NCI-H2107 (cell line): ENCODE data around the gene PTCD3.
A peak's percentile ranks its signal among the peaks of the same experiment; 100 is the strongest.

Experiments used
- DNase-seq: peaks from one replicate; lab custom pipeline; 2025; lab: John Stamatoyannopoulos, UW

The PTCD3 gene

GRCh38 chr2:86081724-86082123 is 24.3 kb upstream of the PTCD3 start:
- DNase-seq: no peak

- DNase-seq: no peak
Measured at GRCh38 chr2:86082756-86083155, 23.3 kb upstream of the PTCD3 start.

GRCh38 chr2:86087936-86088850 is 17.8 kb upstream of the PTCD3 start:
- DNase-seq: no peak

GRCh38 chr2:86094229-86094628 is 11.8 kb upstream of the PTCD3 start:
- no peak for DNase-seq

GRCh38 chr2:86097114-86097896 is 8.7 kb upstream of the PTCD3 start:
- no peak for DNase-seq

- no peak for DNase-seq
Measured at GRCh38 chr2:86097913-86098312, 8.1 kb upstream of the PTCD3 start.

- DNase-seq: no peak
Measured at GRCh38 chr2:86102157-86102556, 3.9 kb upstream of the PTCD3 start.

- DNase-seq: peak; percentile 71
Measured at GRCh38 chr2:86105252-86105968, 625 bp upstream of the PTCD3 start, which contains the start of gene POLR1A. POLR1A (minus strand) TSS chr2:86105886; CDS start chr2:86105776, 110 bp downstream.

GRCh38 chr2:86107031-86107430 is 996 bp downstream of the PTCD3 start:
- no peak for DNase-seq

GRCh38 chr2:86118130-86118529 is 12.1 kb downstream of the PTCD3 start:
- no peak for DNase-seq

- no peak for DNase-seq
Measured at GRCh38 chr2:86123328-86123925, 17.4 kb downstream of the PTCD3 start.

- no peak for DNase-seq
Measured at GRCh38 chr2:86124683-86125082, 18.6 kb downstream of the PTCD3 start.

GRCh38 chr2:86134709-86135108 is 28.7 kb downstream of the PTCD3 start:
- DNase-seq: no peak

GRCh38 chr2:86135653-86136052 is 29.6 kb downstream of the PTCD3 start:
- no peak for DNase-seq

- no peak for DNase-seq
Measured at GRCh38 chr2:86136141-86136540, 30.1 kb downstream of the PTCD3 start.

GRCh38 chr2:86138736-86139625 is 32.9 kb downstream of the PTCD3 start:
- no peak for DNase-seq

GRCh38 chr2:86139981-86140380 is 33.9 kb downstream of the PTCD3 start:
- no peak for DNase-seq

- no peak for DNase-seq
Measured at GRCh38 chr2:86140969-86141392, 34.9 kb downstream of the PTCD3 start.

GRCh38 chr2:86142436-86143257 is 36.6 kb downstream of the PTCD3 start:
- DNase-seq: no peak

GRCh38 chr2:86143307-86143706 is 37.3 kb downstream of the PTCD3 start:
- DNase-seq: no peak
